OCI-LY1 (cell line): ENCODE data around the gene OPHN1.

Source experiments
- EZH2 ChIP-seq: fragments of 200-600 bp; sonication (generic), shearing (Covaris generic); IDR thresholded peaks from 2 replicates; pipeline ENCODE4 v1.8.0; 2017; ENCODE audit warnings: borderline replicate concordance, mixed run types, mild to moderate bottlenecking, antibody characterized with exemption, low read length, moderate library complexity, mixed read lengths
- TF ChIP-seq, protein P1 (sequence below): fragments of 200-600 bp; sonication (generic), shearing (Covaris generic); IDR thresholded peaks from 2 replicates; pipeline ENCODE4 v1.5.1; 2017; ENCODE audit warnings: mild to moderate bottlenecking, antibody characterized with exemption, low read length, moderate library complexity, mixed read lengths

DNA sequence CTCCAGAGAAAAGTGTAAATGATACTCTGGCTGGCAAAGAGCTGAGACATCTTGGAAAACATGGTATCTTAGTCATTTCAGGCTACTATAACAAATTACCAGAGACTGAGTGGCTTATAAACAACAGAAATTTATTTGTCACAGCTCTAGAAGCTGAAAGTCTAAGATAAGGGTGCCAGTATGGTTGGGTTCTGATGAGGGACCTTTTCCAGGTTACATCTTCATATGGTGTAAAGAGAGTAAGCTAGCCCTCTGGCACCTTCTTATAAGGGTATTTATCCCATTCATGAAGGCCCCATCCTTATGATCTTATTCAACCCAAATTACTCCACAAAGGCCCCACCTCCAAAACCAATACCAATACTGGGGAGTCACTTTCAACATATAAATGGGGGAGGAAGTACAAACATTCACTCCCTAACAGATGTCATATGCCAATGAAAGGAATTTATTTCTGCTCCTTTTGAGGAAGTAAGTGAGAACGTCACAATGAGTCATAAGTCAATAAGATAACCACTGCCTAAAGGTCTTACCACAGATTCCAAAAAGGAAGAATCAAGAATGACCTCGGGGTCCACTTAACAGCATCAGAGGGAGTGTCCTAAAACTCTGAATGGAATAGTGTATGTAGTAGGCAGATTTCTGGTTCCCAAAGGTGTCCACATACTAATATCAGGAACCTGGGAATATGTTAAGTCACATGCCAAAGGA, 246.6 kb downstream of the OPHN1 start:
- TF ChIP-seq, protein P1, sequence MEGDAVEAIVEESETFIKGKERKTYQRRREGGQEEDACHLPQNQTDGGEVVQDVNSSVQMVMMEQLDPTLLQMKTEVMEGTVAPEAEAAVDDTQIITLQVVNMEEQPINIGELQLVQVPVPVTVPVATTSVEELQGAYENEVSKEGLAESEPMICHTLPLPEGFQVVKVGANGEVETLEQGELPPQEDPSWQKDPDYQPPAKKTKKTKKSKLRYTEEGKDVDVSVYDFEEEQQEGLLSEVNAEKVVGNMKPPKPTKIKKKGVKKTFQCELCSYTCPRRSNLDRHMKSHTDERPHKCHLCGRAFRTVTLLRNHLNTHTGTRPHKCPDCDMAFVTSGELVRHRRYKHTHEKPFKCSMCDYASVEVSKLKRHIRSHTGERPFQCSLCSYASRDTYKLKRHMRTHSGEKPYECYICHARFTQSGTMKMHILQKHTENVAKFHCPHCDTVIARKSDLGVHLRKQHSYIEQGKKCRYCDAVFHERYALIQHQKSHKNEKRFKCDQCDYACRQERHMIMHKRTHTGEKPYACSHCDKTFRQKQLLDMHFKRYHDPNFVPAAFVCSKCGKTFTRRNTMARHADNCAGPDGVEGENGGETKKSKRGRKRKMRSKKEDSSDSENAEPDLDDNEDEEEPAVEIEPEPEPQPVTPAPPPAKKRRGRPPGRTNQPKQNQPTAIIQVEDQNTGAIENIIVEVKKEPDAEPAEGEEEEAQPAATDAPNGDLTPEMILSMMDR: no peak
- no peak for TF ChIP-seq EZH2
